Erythroblast (primary cell): ENCODE results near the gene EIF4G3.

Experiments used
- GATA1 ChIP-seq: IDR thresholded peaks from 2 replicates; pipeline ENCODE4 v1.6.1; 2011; ENCODE audit warnings: low read depth, mild to moderate bottlenecking, control low read depth, low read length, moderate library complexity
- POLR2A ChIP-seq: IDR thresholded peaks from 2 replicates; pipeline ENCODE4 v1.6.1; 2011; ENCODE audit warnings: mild to moderate bottlenecking, low read length

DNA sequence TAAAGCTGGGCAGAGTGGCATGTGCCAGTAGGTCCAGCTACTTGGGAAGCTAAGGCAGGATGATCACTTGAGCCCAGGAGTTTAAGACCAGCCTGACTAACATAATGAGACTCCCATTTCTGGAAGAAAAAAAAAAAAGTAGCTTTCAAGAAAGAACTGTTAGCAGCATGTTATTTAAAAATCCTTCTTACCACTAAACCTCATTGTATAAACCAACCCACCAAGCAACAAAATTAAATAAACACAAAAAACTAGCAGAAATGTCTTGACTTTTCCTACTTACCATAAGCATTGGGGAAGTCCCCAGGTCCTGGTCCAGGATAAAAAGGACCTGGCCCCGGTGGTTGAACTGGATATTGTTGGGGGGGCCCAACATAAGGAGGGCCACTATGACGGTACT lies 196.6 kb downstream of the EIF4G3 start:
- TF ChIP-seq POLR2A (no peak), GATA1 (no peak)
